D721Med (cell line): Measurements from ENCODE around the gene SERINC1.

Experiments used
- DNase-seq: peaks from one replicate; pipeline ENCODE4 v3.0.0; 2011; ENCODE audit warnings: low spot score; ENCODE audit not compliant: insufficient read length
- FAIRE-seq: peaks from 2 replicates; lab custom pipeline; 2011; peaks lifted over from hg19 to GRCh38; lab: Jason Lieb, UNC
- CTCF ChIP-seq: IDR thresholded peaks from 2 replicates; pipeline ENCODE4 v1.5.1; 2012; ENCODE audit warnings: mild to moderate bottlenecking, control low read depth; ENCODE audit not compliant: insufficient read depth; ENCODE audit errors: missing control alignments

The SERINC1 gene

GRCh38 chr6:122431780-122432179 is 39.8 kb downstream of the SERINC1 start:
- peak; percentile 25 for FAIRE-seq
- no peak for DNase-seq
- no peak for TF ChIP-seq CTCF

GRCh38 chr6:122429323-122429722 is 42.3 kb downstream of the SERINC1 start:
- FAIRE-seq (no peak), DNase-seq (no peak)
- no peak for TF ChIP-seq CTCF

- no peak for FAIRE-seq
- DNase-seq = no peak
- TF ChIP-seq CTCF = no peak
Observed at GRCh38 chr6:122428781-122429180, 42.8 kb downstream of the SERINC1 start.

GRCh38 chr6:122426597-122426996 is 45.0 kb downstream of the SERINC1 start:
- no peak for TF ChIP-seq CTCF
- no peak for FAIRE-seq
- DNase-seq = no peak

- no peak for TF ChIP-seq CTCF
- FAIRE-seq (no peak), DNase-seq (no peak)
Observed at GRCh38 chr6:122423734-122424133, 47.9 kb downstream of the SERINC1 start.

GRCh38 chr6:122422614-122423267 is 48.9 kb downstream of the SERINC1 start:
- TF ChIP-seq CTCF = no peak
- FAIRE-seq (peak; percentile 61), DNase-seq (no peak)

- FAIRE-seq (no peak), DNase-seq (no peak)
- TF ChIP-seq CTCF = no peak
Observed at GRCh38 chr6:122422003-122422402, 49.6 kb downstream of the SERINC1 start.
